Measurements from ENCODE around the gene PNP.

- TF ChIP-seq, protein P1, sequence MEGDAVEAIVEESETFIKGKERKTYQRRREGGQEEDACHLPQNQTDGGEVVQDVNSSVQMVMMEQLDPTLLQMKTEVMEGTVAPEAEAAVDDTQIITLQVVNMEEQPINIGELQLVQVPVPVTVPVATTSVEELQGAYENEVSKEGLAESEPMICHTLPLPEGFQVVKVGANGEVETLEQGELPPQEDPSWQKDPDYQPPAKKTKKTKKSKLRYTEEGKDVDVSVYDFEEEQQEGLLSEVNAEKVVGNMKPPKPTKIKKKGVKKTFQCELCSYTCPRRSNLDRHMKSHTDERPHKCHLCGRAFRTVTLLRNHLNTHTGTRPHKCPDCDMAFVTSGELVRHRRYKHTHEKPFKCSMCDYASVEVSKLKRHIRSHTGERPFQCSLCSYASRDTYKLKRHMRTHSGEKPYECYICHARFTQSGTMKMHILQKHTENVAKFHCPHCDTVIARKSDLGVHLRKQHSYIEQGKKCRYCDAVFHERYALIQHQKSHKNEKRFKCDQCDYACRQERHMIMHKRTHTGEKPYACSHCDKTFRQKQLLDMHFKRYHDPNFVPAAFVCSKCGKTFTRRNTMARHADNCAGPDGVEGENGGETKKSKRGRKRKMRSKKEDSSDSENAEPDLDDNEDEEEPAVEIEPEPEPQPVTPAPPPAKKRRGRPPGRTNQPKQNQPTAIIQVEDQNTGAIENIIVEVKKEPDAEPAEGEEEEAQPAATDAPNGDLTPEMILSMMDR (IDR thresholded peaks at IDR 0.05): no peak
- TF ChIP-seq POLR2A (IDR thresholded peaks at IDR 0.05): no peak
Measured at GRCh38 chr14:20424851-20425250, 44.4 kb upstream of the PNP start.
